Jurkat, Clone E6-1 (cell line): Measurements from ENCODE around the gene DNAH1.

Experiments used
- DNase-seq: peaks from one replicate; pipeline ENCODE4 v3.0.0-alpha.2; 2011; ENCODE audit warnings: low read depth, low spot score
- H3K4me3 ChIP-seq: 2 replicates; pipeline ENCODE4 v1.5.1; 2011; ENCODE audit warnings: mild to moderate bottlenecking, low read length, control low read depth, moderate library complexity

Gene DNAH1

DNA sequence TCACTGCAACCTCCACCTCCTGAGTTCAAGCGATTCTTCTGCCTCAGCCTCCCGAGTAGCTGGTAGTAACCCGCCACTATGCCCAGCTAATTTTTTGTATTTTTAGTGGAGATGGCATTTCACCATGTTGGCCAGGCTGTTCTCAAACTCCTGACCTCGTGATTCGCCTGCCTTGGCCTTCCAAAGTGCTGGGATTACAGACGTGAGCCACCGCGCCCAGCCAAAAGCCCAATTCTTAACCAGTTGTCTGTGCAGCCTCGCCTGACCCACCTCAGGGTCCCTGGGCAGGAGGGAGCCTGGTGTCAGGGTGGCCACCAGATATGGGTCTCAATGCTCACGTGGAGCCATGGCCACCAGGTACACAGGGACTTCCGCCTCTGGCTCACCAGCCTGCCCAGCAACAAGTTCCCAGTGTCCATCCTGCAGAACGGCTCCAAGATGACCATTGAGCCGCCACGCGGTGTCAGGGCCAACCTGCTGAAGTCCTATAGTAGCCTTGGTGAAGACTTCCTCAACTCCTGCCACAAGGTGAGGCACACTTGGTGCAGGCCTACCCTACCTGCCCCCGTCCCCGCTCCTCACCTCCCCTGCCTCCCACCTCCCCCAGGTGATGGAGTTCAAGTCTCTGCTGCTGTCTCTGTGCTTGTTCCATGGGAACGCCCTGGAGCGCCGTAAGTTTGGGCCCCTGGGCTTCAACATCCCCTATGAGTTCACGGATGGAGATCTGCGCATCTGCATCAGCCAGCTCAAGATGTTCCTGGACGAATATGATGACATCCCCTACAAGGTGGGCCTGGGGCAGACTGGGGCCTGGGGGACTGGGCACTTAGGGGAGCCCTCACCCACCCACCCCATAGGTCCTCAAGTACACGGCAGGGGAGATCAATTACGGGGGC lies 80.1 kb downstream of the DNAH1 start:
- H3K4me3 ChIP-seq, result no peak overlapping the region
- no peak for DNase-seq

DNA sequence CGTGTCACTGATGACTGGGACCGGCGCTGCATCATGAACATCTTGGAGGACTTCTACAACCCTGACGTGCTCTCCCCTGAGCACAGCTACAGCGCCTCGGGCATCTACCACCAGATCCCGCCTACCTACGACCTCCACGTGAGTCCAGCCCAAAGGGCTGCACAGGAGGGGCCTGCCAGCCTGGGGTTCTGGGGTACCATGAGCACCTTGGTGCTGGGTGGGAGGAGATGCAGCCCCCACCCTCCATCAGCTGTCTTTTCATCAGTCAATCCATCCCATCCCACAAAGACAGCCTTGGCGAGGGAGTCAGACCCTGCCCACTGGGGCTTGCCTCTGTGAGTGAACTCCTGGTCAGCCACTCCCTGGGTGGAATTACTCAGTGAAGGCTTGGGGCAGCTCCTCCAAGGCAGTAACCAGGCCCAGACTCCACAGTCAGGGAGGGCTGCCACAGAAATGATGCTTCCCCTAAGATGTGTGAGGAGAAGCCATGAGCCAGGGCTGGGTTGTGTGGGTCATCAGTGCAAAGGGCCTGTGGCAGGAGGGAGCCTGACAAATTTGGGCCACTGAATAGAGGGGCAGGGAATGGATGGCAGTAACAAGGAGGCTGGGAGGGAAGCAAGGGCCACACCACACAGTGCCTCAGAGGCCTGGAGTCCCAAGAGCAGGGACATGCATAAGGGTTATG lies 80.9 kb downstream of the DNAH1 start:
- no peak overlapping the region for H3K4me3 ChIP-seq
- DNase-seq, result no peak

DNA sequence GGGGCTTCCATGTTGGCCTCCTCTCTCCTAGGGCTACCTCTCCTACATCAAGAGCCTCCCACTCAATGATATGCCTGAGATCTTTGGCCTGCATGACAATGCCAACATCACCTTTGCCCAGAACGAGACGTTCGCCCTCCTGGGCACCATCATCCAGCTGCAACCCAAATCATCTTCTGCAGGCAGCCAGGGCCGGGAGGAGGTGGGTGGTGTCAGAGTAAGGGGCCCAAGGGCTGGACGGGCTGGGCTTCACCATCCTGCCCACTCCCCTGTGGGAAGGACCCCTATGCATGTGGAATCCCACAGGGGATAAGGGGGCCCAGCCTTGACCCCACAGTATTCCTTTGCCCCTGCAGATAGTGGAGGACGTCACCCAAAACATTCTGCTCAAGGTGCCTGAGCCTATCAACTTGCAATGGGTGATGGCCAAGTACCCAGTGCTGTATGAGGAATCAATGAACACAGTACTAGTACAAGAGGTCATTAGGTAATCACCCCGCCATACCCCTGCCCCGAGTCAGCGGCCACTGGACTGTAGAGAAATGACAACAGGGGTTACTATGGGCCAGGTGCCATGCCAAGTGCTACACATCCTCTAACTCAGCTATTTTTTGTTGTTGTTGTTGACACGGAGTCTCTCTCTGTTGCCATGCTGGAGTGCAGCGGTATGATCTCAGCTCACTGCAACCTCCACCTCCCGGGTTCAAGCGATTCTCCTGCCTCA lies 81.7 kb downstream of the DNAH1 start:
- no peak overlapping the region for H3K4me3 ChIP-seq
- DNase-seq, result no peak

DNA sequence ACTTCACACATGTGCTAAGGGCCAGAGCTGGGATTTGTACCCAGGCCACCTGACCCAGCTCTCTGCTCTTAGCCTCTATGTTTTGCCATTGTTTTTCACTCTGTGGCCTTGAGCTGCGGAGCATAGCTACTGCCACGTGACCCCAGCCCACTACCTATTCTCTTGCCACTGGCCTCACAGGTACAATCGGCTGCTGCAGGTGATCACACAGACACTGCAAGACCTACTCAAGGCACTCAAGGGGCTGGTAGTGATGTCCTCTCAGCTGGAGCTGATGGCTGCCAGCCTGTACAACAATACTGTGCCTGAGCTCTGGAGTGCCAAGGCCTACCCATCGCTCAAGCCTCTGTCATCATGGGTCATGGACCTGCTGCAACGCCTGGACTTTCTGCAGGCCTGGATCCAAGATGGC lies 82.6 kb downstream of the DNAH1 start:
- DNase-seq, result no peak
- no peak overlapping the region for H3K4me3 ChIP-seq

DNA sequence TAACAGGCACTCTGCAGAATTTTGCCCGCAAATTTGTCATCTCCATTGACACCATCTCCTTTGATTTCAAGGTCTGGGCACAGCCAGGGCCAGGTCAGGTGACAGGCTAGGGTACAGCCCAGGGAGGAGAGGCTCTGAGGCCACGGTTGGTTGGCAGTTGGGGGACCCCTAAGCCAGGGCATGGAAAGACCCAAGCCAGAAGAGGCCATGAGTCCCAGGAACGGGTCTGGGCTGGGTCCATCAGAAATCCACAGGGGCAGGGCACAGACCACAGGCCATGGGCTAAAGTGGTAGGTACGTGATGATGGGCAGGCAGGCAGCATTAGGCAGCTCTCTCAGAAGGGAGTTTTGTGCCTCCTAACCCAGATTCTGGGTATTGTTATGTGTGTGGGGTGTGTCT lies 83.0 kb downstream of the DNAH1 start:
- DNase-seq, result no peak
- H3K4me3 ChIP-seq, result no peak overlapping the region

- no peak overlapping the region for H3K4me3 ChIP-seq
- no peak for DNase-seq
Observed at GRCh38 chr3:52399593-52399992, 83.5 kb downstream of the DNAH1 start.

GRCh38 chr3:52400275-52400793 lies 84.2 kb downstream of the DNAH1 start:
- no peak overlapping the region for H3K4me3 ChIP-seq
- DNase-seq, result no peak

- no peak for DNase-seq
- H3K4me3 ChIP-seq, result no peak overlapping the region
Observed at GRCh38 chr3:52401021-52401420, 84.9 kb downstream of the DNAH1 start.

- H3K4me3 ChIP-seq, result no peak overlapping the region
- no peak for DNase-seq
Observed at GRCh38 chr3:52401551-52401950, 85.4 kb downstream of the DNAH1 start.

- no peak for DNase-seq
- no peak overlapping the region for H3K4me3 ChIP-seq
Observed at GRCh38 chr3:52402101-52402521, 86.0 kb downstream of the DNAH1 start.

DNA sequence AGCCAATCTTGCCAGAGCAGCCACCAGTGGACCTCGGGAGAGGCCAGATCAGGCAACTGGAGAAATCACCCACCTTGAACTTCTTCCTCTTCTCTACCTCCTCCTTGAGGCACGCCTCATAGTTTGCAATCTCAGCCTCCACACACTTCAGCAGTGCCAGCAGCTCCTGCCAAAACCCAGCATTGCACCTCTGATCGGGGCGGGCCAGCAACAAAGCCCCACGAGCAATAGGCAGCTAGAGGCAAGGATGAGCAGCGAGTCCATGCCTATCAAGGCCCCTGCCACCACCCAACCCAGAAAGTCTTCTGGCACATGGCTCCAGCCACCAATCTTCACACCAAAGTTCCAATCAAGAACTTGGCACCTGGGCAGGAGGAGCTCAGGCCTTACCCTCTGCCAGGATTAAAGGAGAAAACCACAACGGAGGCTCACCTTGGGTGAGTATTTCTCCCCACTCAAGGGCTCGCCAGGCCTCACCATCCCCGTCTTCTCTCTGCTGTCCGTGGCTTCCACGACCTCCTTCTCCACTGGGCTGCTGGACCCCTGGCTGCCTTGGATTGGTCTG lies 86.7 kb downstream of the DNAH1 start:
- H3K4me3 ChIP-seq, result no peak overlapping the region
- DNase-seq, result no peak

GRCh38 chr3:52403271-52403841 lies 87.2 kb downstream of the DNAH1 start:
- H3K4me3 ChIP-seq, result no peak overlapping the region

GRCh38 chr3:52403955-52404354 lies 87.8 kb downstream of the DNAH1 start:
- no peak overlapping the region for H3K4me3 ChIP-seq
- DNase-seq, result no peak

More at GRCh38 chr3:52403271-52403841, 87.2 kb downstream of the DNAH1 start:
- DNase-seq, result no peak

DNA sequence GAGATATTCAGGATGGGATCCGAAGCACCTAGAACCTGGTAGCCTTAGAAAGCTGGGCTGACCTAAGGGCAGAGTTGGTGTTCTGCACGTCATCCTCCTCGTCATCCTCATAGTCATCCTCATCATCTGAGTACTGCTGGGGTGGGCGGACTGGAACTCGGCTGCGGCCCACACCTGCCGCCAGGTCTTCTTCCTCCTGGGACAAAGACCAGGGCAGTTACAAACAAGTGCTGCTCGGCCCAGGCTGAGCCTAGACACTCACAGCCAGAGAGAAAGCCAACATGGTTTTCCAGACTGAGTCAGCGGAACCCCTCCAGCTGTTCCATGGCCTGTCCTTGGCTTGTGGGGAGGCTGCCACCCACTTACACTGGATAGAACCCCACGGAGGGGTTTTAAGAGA lies 88.3 kb downstream of the DNAH1 start:
- no peak overlapping the region for H3K4me3 ChIP-seq
- DNase-seq, result no peak

- no peak for DNase-seq
- H3K4me3 ChIP-seq, result peak overlapping the region; percentile 45
Observed at GRCh38 chr3:52405066-52405465, 88.9 kb downstream of the DNAH1 start.

GRCh38 chr3:52405601-52406110 lies 89.5 kb downstream of the DNAH1 start:
- H3K4me3 ChIP-seq, result peak overlapping the region; percentile 45

DNA sequence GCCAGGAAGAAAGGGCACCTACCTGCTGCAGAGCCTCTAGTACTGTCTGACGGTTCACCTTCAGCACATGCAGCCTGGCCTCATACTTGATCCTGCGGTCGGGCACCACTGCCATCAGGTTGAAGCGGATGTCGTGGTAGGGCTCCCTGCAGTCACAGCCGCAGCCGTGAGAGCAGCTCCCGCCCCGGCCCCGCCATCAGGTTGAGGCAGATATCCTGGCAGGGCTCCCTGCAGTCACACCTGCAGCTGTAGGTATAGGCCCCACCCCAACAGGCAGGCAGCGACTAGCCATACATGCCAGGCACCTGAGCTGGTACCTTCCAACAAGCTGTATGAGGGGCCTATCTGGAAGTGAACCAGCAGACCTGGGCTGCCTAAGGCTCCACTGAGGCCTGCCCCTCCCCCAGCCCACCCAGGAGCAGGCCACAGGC lies 90.1 kb downstream of the DNAH1 start:
- peak overlapping the region; percentile 45 for H3K4me3 ChIP-seq
- peak; percentile 96 for DNase-seq

More at GRCh38 chr3:52405601-52406110, 89.5 kb downstream of the DNAH1 start:
- DNase-seq, result no peak

DNA sequence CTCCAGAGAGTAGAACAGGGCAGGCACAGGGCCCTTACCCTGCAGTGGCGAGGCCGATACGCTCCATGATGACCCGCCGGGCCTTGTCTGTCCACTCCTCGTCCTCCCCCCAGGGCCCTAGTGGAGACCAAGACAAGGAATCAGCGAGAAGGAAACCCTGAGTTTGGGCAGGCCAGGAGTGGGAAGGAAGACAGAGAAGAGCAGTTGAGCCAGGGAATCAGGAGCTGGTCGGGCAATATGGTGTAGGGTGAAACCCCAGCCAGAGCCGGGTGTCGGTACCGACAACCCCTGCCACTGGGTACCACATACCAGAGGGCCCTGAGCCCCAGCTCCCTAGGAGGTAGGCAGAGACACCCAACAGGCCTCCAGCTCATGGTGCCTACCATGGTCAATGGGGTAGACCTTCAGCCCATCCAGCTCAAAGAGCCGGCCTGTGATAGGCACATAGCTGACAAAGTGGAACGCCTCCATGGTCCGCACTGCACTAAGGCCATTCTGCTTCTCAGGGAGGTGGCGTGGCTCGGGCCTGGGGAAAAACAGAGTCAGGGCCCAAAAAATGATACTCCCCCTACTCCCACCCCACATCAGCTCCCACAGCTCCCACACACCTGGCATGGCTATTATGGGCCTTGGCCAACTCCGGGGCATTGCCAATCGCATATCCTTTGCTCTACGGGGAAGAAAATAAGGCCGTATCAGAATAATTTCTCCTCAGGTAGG lies 90.8 kb downstream of the DNAH1 start:
- peak overlapping the region; percentile 33 for H3K4me3 ChIP-seq
- DNase-seq, result no peak
